ENCODE measurements around the gene BSCL2.

The BSCL2 gene

DNA sequence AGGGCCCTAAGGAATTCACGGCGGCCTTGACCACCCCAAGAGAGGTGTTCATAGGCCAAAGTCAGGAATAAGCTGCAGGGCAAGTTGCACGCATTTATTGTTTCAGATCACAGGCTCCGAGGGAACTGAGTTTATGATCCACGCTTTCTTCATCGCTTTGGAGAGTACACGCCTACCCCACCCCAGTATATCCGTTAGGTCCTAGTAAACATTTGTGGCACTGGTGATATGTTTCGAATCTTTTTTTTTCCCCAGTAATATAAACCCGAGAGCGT lies 61.6 kb downstream of the BSCL2 start:
- Histone ChIP-seq H4K20me1 (ENCODE audit: control insufficient read depth, insufficient read depth, low read depth, low read length) (peaks cover 3% of the 10 kb centered on the region; the same call in 1 of the 2 replicates), H3F3A (ENCODE audit: control insufficient read depth, insufficient read depth) (no peaks in the 10 kb centered on the region), H3K9me2 (replicated peaks; ENCODE audit: control insufficient read depth, low read length) (no peaks in the 10 kb centered on the region), H3K4me3 (ENCODE audit: low read length) (peak overlapping the region; percentile 97), H3K36me3 (ENCODE audit: control insufficient read depth, low read length) (peaks cover 73% of the 10 kb centered on the region), H3K27me3 (ENCODE audit: control insufficient read depth, low read length) (no peaks in the 10 kb centered on the region), H3K27ac (ENCODE audit: low read depth, low read length) (peak overlapping the region; percentile 78), H3K79me2 (ENCODE audit: control insufficient read depth, low read length) (peaks cover 84% of the 10 kb centered on the region), H3K4me2 (ENCODE audit: low read length) (peak overlapping the region; percentile 87), H3K9me3 (ENCODE audit: control insufficient read depth, insufficient read depth, low read length) (no peaks in the 10 kb centered on the region), H3K4me1 (ENCODE audit: control insufficient read depth, low read length) (peaks cover 26% of the 10 kb centered on the region)
- no peak for TF ChIP-seq EZH2phosphoT487 (IDR thresholded peaks at IDR 0.05; ENCODE audit: borderline replicate concordance, low read length)
- TF ChIP-seq, protein P1, sequence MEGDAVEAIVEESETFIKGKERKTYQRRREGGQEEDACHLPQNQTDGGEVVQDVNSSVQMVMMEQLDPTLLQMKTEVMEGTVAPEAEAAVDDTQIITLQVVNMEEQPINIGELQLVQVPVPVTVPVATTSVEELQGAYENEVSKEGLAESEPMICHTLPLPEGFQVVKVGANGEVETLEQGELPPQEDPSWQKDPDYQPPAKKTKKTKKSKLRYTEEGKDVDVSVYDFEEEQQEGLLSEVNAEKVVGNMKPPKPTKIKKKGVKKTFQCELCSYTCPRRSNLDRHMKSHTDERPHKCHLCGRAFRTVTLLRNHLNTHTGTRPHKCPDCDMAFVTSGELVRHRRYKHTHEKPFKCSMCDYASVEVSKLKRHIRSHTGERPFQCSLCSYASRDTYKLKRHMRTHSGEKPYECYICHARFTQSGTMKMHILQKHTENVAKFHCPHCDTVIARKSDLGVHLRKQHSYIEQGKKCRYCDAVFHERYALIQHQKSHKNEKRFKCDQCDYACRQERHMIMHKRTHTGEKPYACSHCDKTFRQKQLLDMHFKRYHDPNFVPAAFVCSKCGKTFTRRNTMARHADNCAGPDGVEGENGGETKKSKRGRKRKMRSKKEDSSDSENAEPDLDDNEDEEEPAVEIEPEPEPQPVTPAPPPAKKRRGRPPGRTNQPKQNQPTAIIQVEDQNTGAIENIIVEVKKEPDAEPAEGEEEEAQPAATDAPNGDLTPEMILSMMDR (IDR thresholded peaks at IDR 0.05; ENCODE audit: low read depth, low read length, poor library complexity, severe bottlenecking) = no peak

DNA sequence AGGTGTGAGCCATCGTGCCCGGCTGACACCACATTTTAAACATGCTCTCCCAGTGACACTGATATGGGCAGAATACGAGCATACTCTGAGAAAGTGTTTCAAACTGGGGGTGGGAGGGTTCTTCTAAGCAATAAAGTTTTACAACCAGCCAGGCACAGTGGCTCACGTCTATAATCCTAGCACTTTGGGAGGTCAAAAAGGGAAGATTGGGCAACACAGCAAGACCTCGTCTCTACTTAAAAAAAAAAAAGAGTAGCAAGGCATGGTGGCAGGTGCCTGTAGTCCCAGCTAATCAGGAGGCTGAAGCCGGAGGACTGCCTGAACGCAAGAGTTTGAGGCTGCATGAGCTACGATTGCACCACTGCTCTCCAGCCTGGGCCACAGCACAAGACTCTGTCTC lies 63.0 kb downstream of the BSCL2 start:
- no peaks in the 10 kb centered on the region for H3K9me3 ChIP-seq (ENCODE audit: control insufficient read depth, insufficient read depth, low read length)
- peaks cover 3% of the 10 kb centered on the region; the same call in 1 of the 2 replicates for H4K20me1 ChIP-seq (ENCODE audit: control insufficient read depth, insufficient read depth, low read depth, low read length)
- H3K4me1 ChIP-seq (ENCODE audit: control insufficient read depth, low read length) = peaks cover 25% of the 10 kb centered on the region
- no peak overlapping the region for H3K4me3 ChIP-seq (ENCODE audit: low read length)
- H3K4me2 ChIP-seq (ENCODE audit: low read length) = no peak overlapping the region
- no peaks in the 10 kb centered on the region for H3F3A ChIP-seq (ENCODE audit: control insufficient read depth, insufficient read depth)
- no peaks in the 10 kb centered on the region for H3K27me3 ChIP-seq (ENCODE audit: control insufficient read depth, low read length)
- H3K36me3 ChIP-seq (ENCODE audit: control insufficient read depth, low read length) = peaks cover 70% of the 10 kb centered on the region
- TF ChIP-seq EZH2phosphoT487 (IDR thresholded peaks at IDR 0.05; ENCODE audit: borderline replicate concordance, low read length) = no peak
- TF ChIP-seq, protein P1 (IDR thresholded peaks at IDR 0.05; ENCODE audit: low read depth, low read length, poor library complexity, severe bottlenecking) = no peak
- H3K79me2 ChIP-seq (ENCODE audit: control insufficient read depth, low read length) = peaks cover 82% of the 10 kb centered on the region
- H3K9me2 ChIP-seq (replicated peaks; ENCODE audit: control insufficient read depth, low read length) = no peaks in the 10 kb centered on the region
- no peak overlapping the region for H3K27ac ChIP-seq (ENCODE audit: low read depth, low read length)
